M059J (cell line): ENCODE results near the gene ARHGEF1. TPM values are rescaled to one million over a fixed set of nuclear protein-coding genes. Genes with fewer than 3 reads are reported as not detected.
"Not testable (repeated sequence)": the region's sequence is repeated elsewhere in the genome, so short reads cannot be mapped to it uniquely, and the experiment has no call there.

Experiments used
- DNase-seq: peaks from one replicate; pipeline ENCODE4 v3.0.0-alpha.2; 2012; ENCODE audit warnings: low read depth
- total RNA-seq: library from RNA; depleted of rRNA; stranded (reverse); fragments of >200 nt; shearing (Covaris generic); gene quantifications from 2 replicates; pipeline ENCODE4 v1.2.3, GENCODE V29; 2014

ARHGEF1 gene
- total RNA-seq, 1 experiment from 2014 or later: 41.7 TPM

GRCh38 chr19:41861846-41862245 lies 21.1 kb upstream of the ARHGEF1 start:
- no peak for DNase-seq

- DNase-seq: no peak
Measured at GRCh38 chr19:41862445-41862986, 20.5 kb upstream of the ARHGEF1 start.

GRCh38 chr19:41863209-41863931 lies 19.6 kb upstream of the ARHGEF1 start:
- DNase-seq: no peak

GRCh38 chr19:41864374-41864773 lies 18.6 kb upstream of the ARHGEF1 start:
- no peak for DNase-seq

DNA sequence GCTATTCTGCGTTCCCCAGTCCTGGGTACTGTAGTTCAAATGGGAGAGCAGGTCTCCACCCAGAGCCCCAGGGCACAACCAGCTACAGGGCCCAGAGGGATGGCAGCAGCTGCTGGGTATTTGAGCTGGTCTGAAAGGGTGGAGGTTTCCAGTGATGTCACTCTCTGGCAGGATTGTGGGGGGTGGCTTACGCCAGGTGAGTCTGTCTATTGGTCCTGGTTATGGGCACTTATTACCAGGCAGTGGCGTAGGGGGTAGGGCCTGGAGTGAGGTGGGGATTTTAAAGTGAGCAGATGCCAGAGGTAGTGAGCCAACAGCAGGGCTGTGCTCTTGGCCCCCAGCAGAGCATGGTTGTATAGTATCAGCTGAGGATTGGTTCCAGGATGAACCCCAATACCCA lies 16.7 kb upstream of the ARHGEF1 start:
- no peak for DNase-seq

DNA sequence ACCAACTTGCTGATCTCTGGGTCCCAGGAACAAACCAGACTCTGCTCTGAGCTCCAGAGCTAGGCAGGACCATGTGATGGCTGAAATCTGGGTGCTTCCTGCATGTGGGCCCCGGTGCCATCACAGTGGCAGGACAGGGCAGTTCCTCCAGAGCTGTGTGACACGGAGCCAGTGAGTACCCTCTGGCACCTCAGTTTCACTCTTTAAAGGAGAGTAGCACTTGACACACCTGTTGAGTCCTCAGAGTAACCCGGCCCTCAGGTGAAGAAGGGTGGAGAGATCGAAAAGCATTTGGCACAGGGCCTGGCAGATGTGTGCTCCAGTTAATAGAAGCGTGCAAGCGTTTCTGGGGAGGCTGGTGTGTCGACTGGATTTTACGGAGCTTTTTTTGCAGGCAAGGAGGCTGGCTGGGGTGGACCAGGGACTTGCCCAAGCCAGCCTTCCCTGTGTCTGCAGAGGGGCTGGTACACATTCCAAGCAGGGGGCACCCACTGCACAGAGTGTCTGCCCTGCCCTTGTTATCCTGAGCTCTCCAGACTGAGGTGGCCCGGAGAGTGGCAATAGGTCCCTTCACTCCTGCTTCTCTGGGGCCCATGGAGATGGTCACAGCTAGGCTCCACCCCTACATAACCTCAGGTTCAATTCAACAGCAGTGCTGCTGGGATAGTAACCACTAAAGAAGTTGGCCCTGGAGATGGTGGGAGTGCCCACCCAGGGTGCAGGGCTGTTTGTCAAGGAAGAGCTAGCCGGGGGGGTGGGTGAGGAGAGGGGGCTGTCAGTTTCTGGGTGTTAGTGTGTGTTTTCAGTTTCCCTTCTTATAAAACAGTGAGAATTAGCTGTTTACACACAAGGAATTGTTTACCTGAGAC lies 14.6 kb upstream of the ARHGEF1 start:
- DNase-seq: no peak

DNA sequence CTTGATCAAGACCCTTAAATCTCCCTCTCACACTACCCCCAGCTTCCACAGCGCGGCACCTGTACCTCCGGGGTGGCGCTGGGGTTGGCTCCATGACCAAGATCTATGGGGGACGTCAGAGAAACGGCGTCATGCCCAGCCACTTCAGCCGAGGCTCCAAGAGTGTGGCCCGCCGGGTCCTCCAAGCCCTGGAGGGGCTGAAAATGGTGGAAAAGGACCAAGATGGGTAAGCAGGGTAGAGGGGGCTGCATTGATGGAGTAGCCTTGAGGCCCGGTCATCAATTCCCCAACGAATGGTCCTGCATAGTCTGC lies 14.0 kb upstream of the ARHGEF1 start:
- DNase-seq: no peak

DNA sequence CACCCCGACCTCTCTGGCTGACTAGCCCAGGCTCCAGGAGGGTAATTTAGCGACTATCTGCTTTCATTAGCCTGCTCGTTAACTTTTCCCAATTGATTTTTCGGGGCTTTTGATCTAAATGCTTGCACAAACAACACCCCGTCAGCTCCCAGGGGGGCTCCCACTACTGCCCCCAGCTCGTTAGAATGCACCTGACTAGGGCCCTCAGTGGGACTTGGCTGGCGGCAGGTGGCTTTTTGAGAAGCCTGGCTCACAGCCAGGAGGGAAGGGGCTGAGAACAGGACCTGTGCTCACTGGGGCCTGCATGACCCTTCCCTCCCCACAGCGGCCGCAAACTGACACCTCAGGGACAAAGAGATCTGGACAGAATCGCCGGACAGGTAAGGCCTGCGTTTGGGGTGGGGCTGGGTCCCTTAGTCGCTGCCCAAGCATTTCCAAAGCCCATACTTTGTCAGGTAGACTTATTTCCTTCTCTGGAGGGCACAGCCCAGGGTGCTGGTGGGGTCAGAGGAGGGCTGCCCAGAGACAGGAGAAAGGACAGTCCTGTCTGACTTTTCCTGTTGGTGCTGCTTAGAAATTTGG lies 13.5 kb upstream of the ARHGEF1 start:
- DNase-seq: no peak

DNA sequence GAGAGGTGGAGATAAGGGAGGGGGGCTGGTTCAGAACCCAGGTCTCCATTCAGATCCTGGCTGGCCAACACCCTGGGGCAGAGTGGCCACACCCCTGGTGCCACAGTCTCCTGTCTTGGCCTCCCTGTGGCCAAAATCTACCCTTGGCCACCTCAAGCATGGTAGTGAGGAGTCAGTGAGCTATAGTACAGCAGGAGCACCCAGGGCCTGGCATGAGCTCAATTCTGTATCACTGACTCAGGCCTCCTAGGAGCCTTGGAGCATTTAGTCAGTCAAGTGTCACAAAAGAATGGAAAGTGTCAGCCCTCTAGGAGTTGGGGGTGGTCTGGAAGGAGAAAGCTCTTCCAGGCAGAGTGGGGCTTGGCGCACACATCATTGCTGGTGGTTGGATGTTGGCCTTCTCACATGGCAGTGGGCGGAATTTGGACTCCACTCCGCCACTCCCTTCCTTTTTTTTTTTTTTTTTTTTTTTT lies 12.5 kb upstream of the ARHGEF1 start:
- DNase-seq: peak; percentile 70

DNA sequence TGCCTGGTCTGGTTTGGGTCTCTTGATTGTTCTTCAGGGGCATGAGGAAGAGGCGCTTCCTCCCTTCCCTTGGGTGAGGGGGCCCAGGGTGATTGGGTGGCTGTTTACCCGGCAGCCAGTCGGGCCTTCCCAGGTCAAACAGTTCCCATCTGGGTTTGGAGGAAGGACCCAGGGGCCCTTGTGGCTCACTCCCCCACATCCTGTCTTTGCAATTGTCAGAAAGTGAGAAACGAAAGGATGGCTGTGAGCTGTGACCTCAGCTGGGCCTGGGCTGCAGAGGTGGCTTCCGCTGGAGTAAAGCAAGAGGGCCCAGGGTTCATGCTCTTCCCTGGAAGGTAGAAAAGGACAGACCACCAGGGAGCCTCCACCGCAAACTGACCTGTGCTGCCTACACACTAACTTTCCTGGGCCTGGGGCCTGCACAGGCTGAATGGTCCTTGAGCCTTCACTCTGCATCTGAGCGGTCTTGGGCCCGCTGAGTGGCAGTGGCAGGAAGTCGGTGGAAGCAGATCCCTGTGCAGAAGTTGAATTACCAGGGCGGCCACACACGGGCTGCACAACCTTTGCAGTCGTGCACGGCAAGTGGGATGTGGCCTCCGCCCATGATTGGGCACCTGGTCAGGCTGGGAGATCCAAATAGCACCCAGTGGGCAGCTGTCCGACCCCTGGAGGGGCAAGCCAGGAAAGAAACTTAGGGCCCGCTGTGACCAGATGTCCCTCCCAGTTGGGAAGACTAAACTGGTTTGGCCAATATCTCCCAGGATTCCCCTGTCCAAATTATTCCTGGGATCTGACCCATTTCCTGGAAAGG lies 11.2 kb upstream of the ARHGEF1 start:
- DNase-seq: no peak

DNA sequence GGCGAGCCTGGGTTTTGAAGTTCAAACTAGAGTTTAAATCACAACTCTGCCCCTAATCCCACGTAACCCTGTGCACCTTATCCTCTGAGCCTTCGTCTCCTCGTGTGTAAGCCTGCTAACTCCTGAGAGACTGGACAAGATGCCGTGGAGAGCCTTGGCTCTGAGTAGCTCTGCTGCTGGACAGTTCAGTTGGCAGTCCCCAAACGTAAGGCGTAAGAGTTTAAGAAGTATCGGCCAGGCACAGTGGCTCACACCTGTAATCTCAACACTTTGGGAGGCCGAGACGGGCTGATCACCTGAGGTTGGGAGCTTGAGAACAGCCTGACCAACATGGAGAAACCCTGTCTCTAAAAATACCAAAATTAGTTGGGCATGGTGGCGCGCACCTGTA lies 10.6 kb upstream of the ARHGEF1 start:
- DNase-seq: no peak

DNA sequence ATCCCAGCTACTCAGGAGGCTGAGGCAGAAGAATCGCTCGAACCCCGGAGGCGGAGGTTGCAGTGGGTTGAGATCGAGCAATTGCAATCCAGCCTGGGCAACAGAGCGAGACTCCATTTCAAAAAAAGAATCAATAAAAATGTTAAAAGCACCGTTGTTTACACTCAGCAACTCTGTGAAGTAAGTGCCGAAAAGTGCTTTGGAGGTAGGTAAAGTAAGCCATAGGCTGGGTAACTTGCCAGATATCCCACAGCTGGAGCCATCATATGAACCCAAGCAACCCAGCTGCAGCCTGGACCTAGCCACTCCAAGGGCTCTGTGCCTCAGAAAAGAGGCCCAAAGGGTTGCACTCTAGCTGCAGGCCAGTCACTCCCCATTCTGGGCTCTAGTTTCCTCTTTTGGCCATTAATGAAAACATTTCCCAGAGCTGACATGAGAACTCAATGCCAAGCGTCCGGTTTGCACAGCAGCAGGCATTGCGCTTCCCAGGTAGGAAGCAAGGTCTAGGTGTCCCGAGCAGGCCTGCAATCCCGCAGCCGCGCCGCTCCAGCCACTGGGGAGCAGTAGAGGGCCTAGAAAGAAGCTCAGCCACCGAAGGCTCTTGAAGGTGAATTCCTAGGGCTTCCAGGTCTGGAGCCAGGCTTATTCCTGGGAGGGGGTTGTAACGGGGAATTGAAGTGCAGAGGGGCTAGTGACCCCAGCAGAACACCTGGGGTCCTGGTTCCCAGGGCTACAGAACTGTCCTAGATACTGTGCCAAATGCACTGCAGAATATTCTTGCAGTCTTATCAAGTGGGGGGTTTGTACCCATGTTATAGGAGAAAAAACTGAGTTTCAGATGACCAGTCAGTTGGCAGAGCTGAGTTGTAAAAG lies 10.0 kb upstream of the ARHGEF1 start:
- peak; percentile 74 for DNase-seq

- DNase-seq: not testable (repeated sequence)
Measured at GRCh38 chr19:41875973-41876372, 7.0 kb upstream of the ARHGEF1 start.

- no peak for DNase-seq
Measured at GRCh38 chr19:41876847-41877832, 5.8 kb upstream of the ARHGEF1 start, which contains the start of gene CD79A. CD79A (plus strand) TSS chr19:41877279; CDS start chr19:41877305, 26 bp downstream.

GRCh38 chr19:41877916-41878905 lies 4.8 kb upstream of the ARHGEF1 start:
- no peak for DNase-seq

DNA sequence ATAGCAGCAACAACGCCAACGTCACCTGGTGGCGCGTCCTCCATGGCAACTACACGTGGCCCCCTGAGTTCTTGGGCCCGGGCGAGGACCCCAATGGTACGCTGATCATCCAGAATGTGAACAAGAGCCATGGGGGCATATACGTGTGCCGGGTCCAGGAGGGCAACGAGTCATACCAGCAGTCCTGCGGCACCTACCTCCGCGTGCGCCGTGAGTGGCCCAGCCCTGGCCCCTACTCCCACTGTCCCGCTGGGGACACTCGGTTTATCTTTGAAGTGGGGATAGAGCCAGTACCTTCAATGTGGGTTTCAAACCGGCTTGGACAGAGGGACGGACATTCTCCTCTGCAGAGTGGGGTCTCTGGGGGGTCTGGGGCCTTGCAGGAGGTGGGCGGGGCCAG lies 3.9 kb upstream of the ARHGEF1 start:
- DNase-seq: no peak

DNA sequence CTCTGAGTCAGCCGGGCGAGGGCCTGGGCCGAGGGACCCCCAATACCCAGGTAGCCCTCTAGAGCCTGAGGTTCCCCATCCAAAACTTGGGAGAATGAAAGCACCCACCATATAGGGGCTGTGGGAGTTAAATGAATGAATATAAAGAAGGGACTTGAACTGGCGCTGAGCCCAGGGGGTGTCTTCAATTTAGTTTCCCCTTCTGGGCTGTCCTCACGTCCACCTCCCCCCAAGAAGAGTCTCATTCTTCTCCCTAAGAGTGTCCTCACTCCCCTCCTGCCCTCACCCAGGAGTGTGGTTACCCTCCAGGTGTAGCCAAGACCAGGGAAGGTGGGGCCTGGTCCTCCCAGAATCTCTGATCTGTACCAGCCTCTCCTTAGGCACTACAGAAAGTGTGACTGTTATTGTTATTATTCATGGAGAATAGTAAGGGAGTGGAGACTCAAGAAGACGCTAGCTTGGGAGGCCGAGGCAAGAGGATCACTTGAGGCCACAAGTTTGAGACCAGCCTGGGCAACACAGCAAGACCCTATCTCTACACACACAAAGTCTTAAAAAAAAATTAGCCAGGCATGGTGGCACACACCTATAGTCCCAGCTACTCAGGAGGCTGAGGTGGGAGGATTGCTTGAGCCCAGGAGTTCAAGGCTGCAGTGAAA lies 3.2 kb upstream of the ARHGEF1 start:
- no peak for DNase-seq

DNA sequence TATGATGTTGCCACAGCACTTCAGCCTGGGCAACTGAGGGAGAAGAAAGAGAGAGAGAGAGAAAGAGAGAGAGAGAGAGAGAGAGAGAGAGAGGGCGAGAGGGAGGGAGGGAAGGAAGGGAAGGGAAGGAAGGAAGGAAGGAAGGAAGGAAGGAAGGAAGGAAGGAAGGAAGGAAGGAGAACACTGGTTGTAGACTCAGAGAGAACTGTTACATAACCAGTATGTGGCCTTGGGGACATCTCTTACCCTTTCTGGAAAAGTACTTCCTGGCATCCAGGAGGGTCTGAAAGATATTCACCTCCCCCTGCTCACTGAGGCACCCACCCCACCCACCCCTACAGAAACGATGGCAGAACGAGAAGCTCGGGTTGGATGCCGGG lies 2.7 kb upstream of the ARHGEF1 start:
- DNase-seq: no peak
